ENCODE measurements around the gene CENPN.
A peak's percentile ranks its signal among the peaks of the same experiment; 100 is the strongest.

The CENPN gene

DNA sequence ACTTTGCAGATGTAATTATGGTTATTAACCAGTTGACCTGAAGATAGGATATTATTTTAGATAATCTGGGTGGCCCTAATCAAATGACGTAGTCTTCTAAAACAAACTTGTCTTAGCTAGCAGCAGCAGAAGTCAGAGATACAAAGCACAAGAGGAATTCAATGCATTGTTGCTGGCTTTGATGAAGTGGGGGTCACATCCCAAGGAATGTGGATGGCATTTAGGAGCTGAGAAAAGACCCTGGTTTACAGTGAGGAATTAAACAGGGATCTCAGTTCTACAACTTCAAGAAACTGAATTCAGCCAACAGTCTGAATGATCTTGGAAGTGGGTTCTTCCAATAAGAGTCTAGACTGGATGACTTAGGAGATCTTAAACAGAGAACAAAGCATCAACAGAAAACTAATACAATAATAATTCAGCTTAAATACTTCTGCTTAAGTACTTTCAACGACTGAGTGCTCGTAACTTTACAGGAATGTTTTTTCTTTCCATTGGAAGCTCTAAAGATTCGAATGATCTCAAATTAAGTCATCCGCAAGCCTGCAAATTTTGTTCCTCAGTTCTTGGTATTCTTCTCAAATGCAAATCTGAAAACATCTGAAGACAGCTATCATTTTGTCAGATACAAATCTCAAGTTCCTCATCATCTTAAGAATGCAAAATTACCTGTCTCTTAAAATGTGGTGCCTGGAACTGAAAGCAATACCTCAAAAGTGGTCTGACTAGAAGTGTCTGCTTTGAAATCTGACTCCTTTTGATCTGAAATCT, 66.7 kb downstream of the CENPN start:
- intact Hi-C loops (cut with DNase I): no loop called here
- no peak for DNase-seq

DNA sequence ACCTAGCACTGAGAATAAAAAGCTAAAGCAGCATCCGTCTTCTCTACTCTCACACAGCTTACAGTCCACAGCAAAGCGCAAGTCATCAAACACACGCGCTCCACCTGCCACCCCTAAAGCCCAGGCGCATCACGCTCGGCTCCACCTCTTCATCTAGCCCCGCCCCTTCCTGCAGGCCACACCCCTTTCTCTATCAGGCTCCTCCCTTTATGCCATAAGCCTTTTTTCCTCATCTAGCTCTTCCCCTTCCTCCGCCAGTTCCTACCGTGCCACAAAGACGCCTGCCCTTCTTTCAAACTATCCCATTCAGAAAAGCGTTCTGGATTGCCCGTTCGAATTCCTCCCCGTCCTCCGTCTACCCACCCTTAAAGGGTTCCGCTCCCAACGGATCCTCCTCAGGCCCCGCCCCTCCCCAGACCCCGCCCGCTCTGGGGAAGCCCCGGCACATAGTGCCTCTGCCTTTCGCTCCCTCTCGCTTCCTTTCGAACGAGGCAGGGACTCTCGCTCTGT, 69.6 kb downstream of the CENPN start:
- intact Hi-C loops (cut with DNase I): loop anchor here (1.0 to 5.0 kb wide), 3 partner anchors 20 to 72 kb away; partner anchors contain the start of genes ATMIN and GCSH

DNA sequence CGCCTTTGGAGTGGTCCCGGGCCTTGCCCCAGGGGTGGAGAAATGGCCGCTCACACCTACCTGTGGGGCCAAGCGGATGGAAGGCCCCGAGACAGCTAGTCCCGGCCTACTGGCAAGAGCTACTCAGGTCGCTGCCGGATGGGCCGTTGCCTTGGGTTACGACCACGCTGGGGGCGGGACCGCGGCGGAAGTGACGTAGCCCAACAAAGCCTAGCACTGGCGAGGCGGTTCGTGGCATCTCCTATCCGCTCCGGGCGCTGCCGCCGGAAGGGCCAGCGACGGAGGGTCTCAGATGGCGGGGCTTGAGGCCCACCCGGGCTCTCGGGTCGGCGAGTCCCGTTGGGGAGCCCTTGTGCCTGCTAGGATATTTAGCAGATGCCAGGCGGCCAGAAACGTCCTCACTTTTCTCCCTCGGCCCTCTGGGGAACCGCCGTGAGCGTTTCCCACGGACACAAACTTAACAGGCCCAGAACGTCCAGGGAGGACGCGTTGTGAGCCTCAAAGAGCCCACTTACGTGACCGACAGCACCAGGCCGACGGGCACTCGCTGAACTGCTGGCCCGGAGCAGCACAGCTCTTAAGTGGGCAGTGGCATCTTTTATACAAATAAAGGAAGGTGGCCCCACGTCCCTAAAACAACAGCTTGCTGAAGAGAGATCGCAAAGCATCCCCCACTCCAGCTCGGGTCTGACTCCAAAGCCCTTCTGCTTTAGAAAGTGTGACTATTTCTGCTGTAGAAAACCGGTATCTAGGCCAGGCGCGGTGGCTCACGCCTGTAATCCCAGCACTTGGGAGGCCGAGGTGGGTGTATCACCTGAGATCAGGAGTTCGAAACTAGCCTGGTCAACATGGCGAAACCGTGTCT, 70.3 kb downstream of the CENPN start, which contains the start of gene C16orf46:
Gene C16orf46 (minus strand): TSS at position 163 of the 865 bp plus-strand sequence. CDS start 13,283 bp downstream, outside the sequence.
- intact Hi-C loops (cut with DNase I): loop anchor here (1.0 to 5.0 kb wide), 3 partner anchors 19 to 73 kb away; partner anchors contain the start of genes ATMIN and GCSH

More for the DNA sequence above, 69.6 kb downstream of the CENPN start:
- DNase-seq: peak; percentile 81 to 97 (median 89)

DNA sequence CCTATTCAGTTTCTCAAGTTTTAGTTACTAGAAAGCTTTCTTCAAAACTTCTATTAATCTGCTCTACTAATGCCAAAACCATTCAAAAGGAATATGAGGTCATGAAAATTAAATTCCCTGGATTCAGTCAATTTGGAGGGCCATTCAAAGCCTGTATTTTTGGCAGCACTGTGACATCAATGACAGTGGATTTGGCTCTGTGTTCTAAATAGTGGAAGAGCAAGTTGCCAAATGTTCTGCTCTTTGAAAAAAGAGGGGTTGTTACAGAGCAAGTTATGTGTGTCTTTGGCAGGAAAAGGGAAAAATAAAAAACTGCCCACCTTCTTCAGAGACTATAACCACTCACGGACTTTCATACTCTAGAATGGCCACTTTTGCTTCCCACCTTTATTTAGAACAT, 73.2 kb downstream of the CENPN start:
- no peak for DNase-seq
- intact Hi-C loops (cut with DNase I): no loop called here

More for the DNA sequence above, 70.3 kb downstream of the CENPN start, which contains the start of gene C16orf46:
- DNase-seq: peak; percentile 98 to 100 (median 99)

DNA sequence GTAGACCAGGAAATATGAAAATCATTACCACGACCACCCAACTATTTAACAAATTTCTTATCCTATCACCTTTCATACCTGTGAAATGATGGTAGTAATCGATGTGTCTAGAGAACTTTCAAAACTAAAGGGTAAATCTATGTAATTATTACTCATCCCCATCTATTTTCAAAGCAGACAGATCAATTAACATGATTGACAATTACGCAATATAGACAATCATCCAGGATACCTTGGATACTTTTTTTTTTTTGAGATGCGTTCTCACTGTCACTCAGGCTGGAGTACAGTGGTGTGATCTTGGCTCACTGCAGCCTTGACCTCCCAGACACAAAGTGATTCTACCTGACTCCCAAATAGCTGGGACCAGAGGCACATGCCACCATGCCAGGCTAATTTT, 74.0 kb downstream of the CENPN start:
- intact Hi-C loops (cut with DNase I): no loop called here
- no peak for DNase-seq

Measured in posterior cingulate gyrus (tissue), 11 donors.